OCI-LY7 (cell line): ENCODE results near the gene NOS3. TPM values are rescaled to one million over a fixed set of nuclear protein-coding genes. Genes with fewer than 3 reads are reported as not detected.

Source experiments
- BruUV-seq: library from RNA; stranded (reverse); fragments of 400-500 nt; replicated peaks from 2 replicates; lab custom pipeline; 2021; lab: Mats Ljungman, UMichigan
- CTCF ChIA-PET: fragments of 300-600 bp; sonication (Branson Sonifier 250); formaldehyde crosslinking; loops from one replicate; lab custom pipeline; 2022; ENCODE audit warnings: antibody characterized with exemption; ENCODE audit not compliant: unreplicated experiment; lab: Charles Lee
- POLR2A ChIA-PET: fragments of 300-600 bp; sonication (Branson Sonifier 250); formaldehyde crosslinking; loops from one replicate; lab custom pipeline; 2022; ENCODE audit warnings: antibody characterized with exemption; lab: Charles Lee
- DNase-seq: peaks from one replicate; pipeline ENCODE4 v3.0.0-alpha.2; 2015; ENCODE audit warnings: low spot score
- H2AFZ ChIP-seq: fragments of 200-600 bp; sonication (generic), shearing (Covaris generic); 2 replicates; pipeline ENCODE4 v1.6.1; 2014; ENCODE audit warnings: mild to moderate bottlenecking, antibody characterized with exemption, low read length, moderate library complexity
- H3K27ac ChIP-seq: fragments of 200-600 bp; sonication (generic); 2 replicates; pipeline ENCODE4 v1.5.1; 2014; ENCODE audit warnings: mixed run types, low read depth, mild to moderate bottlenecking, moderate library complexity, low read length, inconsistent platforms; ENCODE audit not compliant: poor library complexity, severe bottlenecking
- H3K36me3 ChIP-seq: fragments of 200-600 bp; sonication (generic); 2 replicates; pipeline ENCODE4 v1.6.1; 2014; ENCODE audit warnings: mild to moderate bottlenecking, antibody characterized with exemption, low read length, moderate library complexity, mixed read lengths; ENCODE audit not compliant: insufficient read depth
- H3K4me1 ChIP-seq: fragments of 200-600 bp; sonication (generic); 2 replicates; pipeline ENCODE4 v1.5.1; 2014; ENCODE audit warnings: mild to moderate bottlenecking, low read length; ENCODE audit not compliant: insufficient read depth, poor library complexity, severe bottlenecking
- H3K4me2 ChIP-seq: fragments of 200-600 bp; sonication (generic); 2 replicates; pipeline ENCODE4 v1.6.1; 2014; ENCODE audit warnings: mild to moderate bottlenecking, low read length
- H3K4me3 ChIP-seq: fragments of 200-600 bp; sonication (generic); 2 replicates; pipeline ENCODE4 v1.5.1; 2014; ENCODE audit warnings: mild to moderate bottlenecking, low read depth, low read length; ENCODE audit not compliant: poor library complexity, severe bottlenecking
- H3K79me2 ChIP-seq: fragments of 200-600 bp; sonication (generic); 2 replicates; pipeline ENCODE4 v1.6.1; 2016; ENCODE audit warnings: low read depth, mild to moderate bottlenecking, low read length, moderate library complexity, mixed read lengths; ENCODE audit not compliant: insufficient read depth
- H3K9me2 ChIP-seq: fragments of 200-600 bp; sonication (generic); 2 replicates; pipeline ENCODE4 v1.6.1; 2016; ENCODE audit warnings: mild to moderate bottlenecking, low read length, mixed read lengths; ENCODE audit not compliant: insufficient read depth
- H3K9me3 ChIP-seq: fragments of 200-600 bp; sonication (generic); 2 replicates; pipeline ENCODE4 v1.6.1; 2014; ENCODE audit warnings: mild to moderate bottlenecking, mixed run types, low read length, mixed read lengths
- H4K20me1 ChIP-seq: fragments of 200-600 bp; sonication (generic); 2 replicates; pipeline ENCODE4 v1.6.1; 2014; ENCODE audit warnings: mild to moderate bottlenecking, antibody characterized with exemption, low read length, moderate library complexity, mixed read lengths; ENCODE audit not compliant: insufficient read depth
- EZH2phosphoT487 ChIP-seq: fragments of 200-600 bp; sonication (generic); IDR thresholded peaks from 2 replicates; pipeline ENCODE4 v1.6.1; 2018; ENCODE audit warnings: low read depth, borderline replicate concordance, mild to moderate bottlenecking, mixed run types, antibody characterized with exemption, low read length, moderate library complexity, mixed read lengths
- intact Hi-C: fragments of 100-400 bp; cut with micrococcal nuclease; formaldehyde crosslinking; loops from one replicate; pipeline ENCODE4 v1.10.0; 2022; ENCODE audit not compliant: unreplicated experiment
- total RNA-seq, 2 experiments: library from RNA; depleted of rRNA in 1 of 2; stranded (reverse); fragments of >200 nt in 1 of 2; shearing (Covaris generic) in 1 of 2; gene quantifications; 2 replicates each; pipeline ENCODE4 v1.2.3, GENCODE V29; 2014 to 2022
- TF ChIP-seq, protein P1 (sequence below): fragments of 200-600 bp; sonication (generic); conservative IDR thresholded peaks from 2 replicates; pipeline ENCODE4 v1.5.1; 2014; ENCODE audit warnings: mild to moderate bottlenecking, antibody characterized with exemption, low read length, moderate library complexity, mixed read lengths

Gene NOS3
- total RNA-seq, 2 experiments from 2014 or later: 0.78 to 0.82 TPM

GRCh38 chr7:150994838-150995510 lies 4.2 kb downstream of the NOS3 start:
- peaks cover 21% of the 10 kb centered on the region for H3K4me1 ChIP-seq
- no peaks in the 10 kb centered on the region for H3K9me3 ChIP-seq
- no peaks in the 10 kb centered on the region for H3K36me3 ChIP-seq
- ChIA-PET CTCF (interaction anchor here (1.1 kb wide), 1 partner anchor 9 kb away, joined by 3 read pairs; no protein-coding TSS in a partner anchor), POLR2A (interaction anchor here (0.6 to 1.6 kb wide), 2 partner anchors 14 to 31 kb away, joined by 3 to 4 read pairs; no protein-coding TSS in a partner anchor)
- H3K4me2 ChIP-seq: peak overlapping the region; percentile 23; the same call in 1 of the 2 replicates
- H4K20me1 ChIP-seq: no peaks in the 10 kb centered on the region
- no peak for DNase-seq
- intact Hi-C loops: no loop called here
- H3K4me3 ChIP-seq: no peak overlapping the region
- no peak for TF ChIP-seq EZH2phosphoT487
- TF ChIP-seq, protein P1, sequence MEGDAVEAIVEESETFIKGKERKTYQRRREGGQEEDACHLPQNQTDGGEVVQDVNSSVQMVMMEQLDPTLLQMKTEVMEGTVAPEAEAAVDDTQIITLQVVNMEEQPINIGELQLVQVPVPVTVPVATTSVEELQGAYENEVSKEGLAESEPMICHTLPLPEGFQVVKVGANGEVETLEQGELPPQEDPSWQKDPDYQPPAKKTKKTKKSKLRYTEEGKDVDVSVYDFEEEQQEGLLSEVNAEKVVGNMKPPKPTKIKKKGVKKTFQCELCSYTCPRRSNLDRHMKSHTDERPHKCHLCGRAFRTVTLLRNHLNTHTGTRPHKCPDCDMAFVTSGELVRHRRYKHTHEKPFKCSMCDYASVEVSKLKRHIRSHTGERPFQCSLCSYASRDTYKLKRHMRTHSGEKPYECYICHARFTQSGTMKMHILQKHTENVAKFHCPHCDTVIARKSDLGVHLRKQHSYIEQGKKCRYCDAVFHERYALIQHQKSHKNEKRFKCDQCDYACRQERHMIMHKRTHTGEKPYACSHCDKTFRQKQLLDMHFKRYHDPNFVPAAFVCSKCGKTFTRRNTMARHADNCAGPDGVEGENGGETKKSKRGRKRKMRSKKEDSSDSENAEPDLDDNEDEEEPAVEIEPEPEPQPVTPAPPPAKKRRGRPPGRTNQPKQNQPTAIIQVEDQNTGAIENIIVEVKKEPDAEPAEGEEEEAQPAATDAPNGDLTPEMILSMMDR: no peak
- peak overlapping the region; percentile 36 for H3K27ac ChIP-seq
- no TSS peak for BruUV-seq
- no peaks in the 10 kb centered on the region for H3K9me2 ChIP-seq
- no peaks in the 10 kb centered on the region for H3K79me2 ChIP-seq
- peak overlapping the region; percentile 87 for H2AFZ ChIP-seq

DNA sequence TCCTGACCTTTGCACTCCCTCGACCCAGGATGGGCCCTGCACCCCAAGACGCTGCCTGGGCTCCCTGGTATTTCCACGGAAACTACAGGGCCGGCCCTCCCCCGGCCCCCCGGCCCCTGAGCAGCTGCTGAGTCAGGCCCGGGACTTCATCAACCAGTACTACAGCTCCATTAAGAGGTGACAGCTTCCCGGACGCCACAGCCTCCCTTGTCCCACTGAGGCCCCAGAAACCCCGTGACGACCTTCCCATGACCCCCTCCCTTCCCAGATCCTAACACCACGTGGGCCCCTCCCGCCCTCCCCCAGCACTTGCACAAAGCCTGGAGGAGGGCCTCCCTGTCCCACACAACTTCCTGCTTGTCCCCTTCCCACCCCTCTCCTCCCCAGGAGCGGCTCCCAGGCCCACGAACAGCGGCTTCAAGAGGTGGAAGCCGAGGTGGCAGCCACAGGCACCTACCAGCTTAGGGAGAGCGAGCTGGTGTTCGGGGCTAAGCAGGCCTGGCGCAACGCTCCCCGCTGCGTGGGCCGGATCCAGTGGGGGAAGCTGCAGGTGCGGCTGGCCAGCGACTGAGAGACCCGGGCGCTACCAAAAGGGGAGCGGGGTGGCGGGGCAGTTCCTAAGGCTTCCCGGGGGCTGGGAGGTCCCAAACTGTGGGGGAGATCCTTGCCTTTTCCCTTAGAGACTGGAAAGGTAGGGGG lies 5.7 kb downstream of the NOS3 start:
- Histone ChIP-seq H3K4me1 (peaks cover 21% of the 10 kb centered on the region), H3K9me2 (no peaks in the 10 kb centered on the region), H3K4me3 (peak overlapping the region; percentile 17), H4K20me1 (no peaks in the 10 kb centered on the region), H3K4me2 (peak overlapping the region; percentile 27), H3K9me3 (no peaks in the 10 kb centered on the region), H3K27ac (no peak overlapping the region), H3K36me3 (no peaks in the 10 kb centered on the region), H2AFZ (no peak overlapping the region), H3K79me2 (no peaks in the 10 kb centered on the region)
- intact Hi-C loops: no loop called here
- DNase-seq: peak; percentile 36
- CTCF ChIA-PET: interaction anchor here (0.5 kb wide), 1 partner anchor 1991 kb away, joined by 4 read pairs; no protein-coding TSS in a partner anchor
- POLR2A ChIA-PET: interaction anchor here (0.6 kb wide), 1 partner anchor 18 kb away, joined by 4 read pairs; no protein-coding TSS in a partner anchor
- no peak for TF ChIP-seq EZH2phosphoT487
- TF ChIP-seq, protein P1: no peak
- no TSS peak for BruUV-seq
